HepG2 (cell line): Measurements from ENCODE around the gene DCP2. TPM values are rescaled to one million over a fixed set of nuclear protein-coding genes. Genes with fewer than 3 reads are reported as not detected.

Experiments used
- ATF7-NPFF ChIP-seq: sonication (generic); formaldehyde crosslinking; IDR thresholded peaks from 2 replicates; pipeline ENCODE4 v1.8.1; 2023; ENCODE audit warnings: mild to moderate bottlenecking, low read depth, missing genetic modification reagents, moderate library complexity
- FOXC1 ChIP-seq: sonication (generic); formaldehyde crosslinking; IDR thresholded peaks from 2 replicates; pipeline ENCODE4 v1.8.0; 2022; ENCODE audit warnings: mild to moderate bottlenecking, missing genetic modification reagents, borderline replicate concordance
- KDM5A ChIP-seq: fragments of 200-600 bp; sonication (generic); IDR thresholded peaks from 2 replicates; pipeline ENCODE4 v1.7.0; 2018; ENCODE audit warnings: antibody characterized with exemption, mild to moderate bottlenecking, low read length, borderline replicate concordance
- KMT2B ChIP-seq: IDR thresholded peaks from 2 replicates; pipeline ENCODE4 v1.6.1; 2016; ENCODE audit warnings: missing genetic modification reagents, missing compliant biosample characterization
- POLR2G ChIP-seq: fragments of 200-400 bp; formaldehyde crosslinking; IDR thresholded peaks from 2 replicates; pipeline ENCODE4 v1.6.1; 2018; ENCODE audit warnings: mild to moderate bottlenecking, low read depth, low read length, moderate library complexity
- SAFB2 ChIP-seq: sonication (generic); formaldehyde crosslinking; IDR thresholded peaks from 2 replicates; pipeline ENCODE4 v1.5.1; 2020; ENCODE audit warnings: missing genetic modification reagents, low read depth, mild to moderate bottlenecking, borderline replicate concordance
- SAP130 ChIP-seq: IDR thresholded peaks from 2 replicates; pipeline ENCODE4 v1.6.1; 2016; ENCODE audit warnings: low read depth
- SATB2 ChIP-seq: sonication (generic); formaldehyde crosslinking; IDR thresholded peaks from 2 replicates; pipeline ENCODE4 v1.5.0; 2020; ENCODE audit warnings: missing genetic modification reagents
- SMAD3 ChIP-seq: sonication (generic); formaldehyde crosslinking; IDR thresholded peaks from 2 replicates; pipeline ENCODE4 v1.4.0; 2020; ENCODE audit warnings: missing genetic modification reagents
- SRY ChIP-seq: sonication (generic); formaldehyde crosslinking; IDR thresholded peaks from 2 replicates; pipeline ENCODE4 v1.8.0; 2022; ENCODE audit warnings: mild to moderate bottlenecking, missing genetic modification reagents
- STAG1 ChIP-seq: sonication (generic); formaldehyde crosslinking; IDR thresholded peaks from 2 replicates; pipeline ENCODE4 v1.4.0; 2020; ENCODE audit warnings: missing genetic modification reagents
- TRAFD1 ChIP-seq: sonication (generic); formaldehyde crosslinking; IDR thresholded peaks from 2 replicates; pipeline ENCODE4 v1.5.1; 2020; ENCODE audit warnings: missing genetic modification reagents, mild to moderate bottlenecking, borderline replicate concordance
- YY1 ChIP-seq: IDR thresholded peaks from 2 replicates; pipeline ENCODE4 v1.6.1; 2011; ENCODE audit warnings: low read length, low read depth, moderate library complexity, mild to moderate bottlenecking; ENCODE audit not compliant: insufficient read depth, insufficient replicate concordance
- ZFP1 ChIP-seq: IDR thresholded peaks from 2 replicates; pipeline ENCODE4 v1.6.1; 2016
- ZNF136 ChIP-seq: sonication (generic); formaldehyde crosslinking; IDR thresholded peaks from 2 replicates; pipeline ENCODE4 v1.8.1; 2022; ENCODE audit warnings: low read depth, mild to moderate bottlenecking, moderate library complexity, missing genetic modification reagents
- ZNF263 ChIP-seq: sonication (generic); formaldehyde crosslinking; IDR thresholded peaks from 2 replicates; pipeline ENCODE4 v1.4.0; 2020; ENCODE audit warnings: missing genetic modification reagents
- ZNF3 ChIP-seq: IDR thresholded peaks from 2 replicates; pipeline ENCODE4 v1.7.0; 2017; ENCODE audit warnings: inconsistent platforms
- ZNF34 ChIP-seq: sonication (generic); formaldehyde crosslinking; IDR thresholded peaks from 2 replicates; pipeline ENCODE4 v1.4.0; 2020; ENCODE audit warnings: mild to moderate bottlenecking, missing genetic modification reagents, borderline replicate concordance
- ZNF709 ChIP-seq: sonication (generic); formaldehyde crosslinking; IDR thresholded peaks from 2 replicates; pipeline ENCODE4 v1.5.0; 2020; ENCODE audit warnings: mild to moderate bottlenecking, missing genetic modification reagents
- ZNF747 ChIP-seq: sonication (generic); formaldehyde crosslinking; IDR thresholded peaks from 2 replicates; pipeline ENCODE4 v1.8.1; 2023; ENCODE audit warnings: missing genetic modification reagents, mild to moderate bottlenecking, borderline replicate concordance
- polyA plus RNA-seq, 8 experiments: library from polyadenylated mRNA; depleted of rRNA in 3 of 8; stranded (reverse) in 7 of 8; unstranded in 1 of 8; fragments of >200 nt; fragmentation: Illumina TruSeq in 4 of 8; extraction: Trizol in 4 of 8; gene quantifications; 2 replicates each; pipeline versions ENCODE4 v1.2.1 to v1.2.3, GENCODE V29; 2011 to 2016; ENCODE audit warnings: low read depth in 4 of 8, missing spikeins in 1 of 8, mixed read lengths in 1 of 8; ENCODE audit not compliant: insufficient read depth in 1 of 8
- total RNA-seq, 5 experiments: library from RNA; depleted of rRNA; stranded (reverse); fragments of >200 nt; fragmentation: Illumina TruSeq; extraction: Trizol; gene quantifications; 2 replicates each; pipeline ENCODE4 v1.2.3, GENCODE V29; 2016; ENCODE audit warnings: low read depth in 1 of 5
- TF ChIP-seq, protein P1 (sequence below): sonication (generic); formaldehyde crosslinking; IDR thresholded peaks from 2 replicates; pipeline ENCODE4 v1.8.1; 2023; ENCODE audit warnings: mild to moderate bottlenecking, inconsistent platforms, moderate library complexity, missing genetic modification reagents, borderline replicate concordance
- TF ChIP-seq, protein P2 (sequence below): sonication (generic); formaldehyde crosslinking; IDR thresholded peaks from 2 replicates; pipeline ENCODE4 v1.4.0; 2020; ENCODE audit warnings: mild to moderate bottlenecking, missing genetic modification reagents

DCP2 gene
- total and polyA plus RNA-seq, 2 of the 13 experiments (the other 11 are each of a cell fraction or from before 2014, with no cell fraction given), result 16.2 to 63.4 TPM

DNA sequence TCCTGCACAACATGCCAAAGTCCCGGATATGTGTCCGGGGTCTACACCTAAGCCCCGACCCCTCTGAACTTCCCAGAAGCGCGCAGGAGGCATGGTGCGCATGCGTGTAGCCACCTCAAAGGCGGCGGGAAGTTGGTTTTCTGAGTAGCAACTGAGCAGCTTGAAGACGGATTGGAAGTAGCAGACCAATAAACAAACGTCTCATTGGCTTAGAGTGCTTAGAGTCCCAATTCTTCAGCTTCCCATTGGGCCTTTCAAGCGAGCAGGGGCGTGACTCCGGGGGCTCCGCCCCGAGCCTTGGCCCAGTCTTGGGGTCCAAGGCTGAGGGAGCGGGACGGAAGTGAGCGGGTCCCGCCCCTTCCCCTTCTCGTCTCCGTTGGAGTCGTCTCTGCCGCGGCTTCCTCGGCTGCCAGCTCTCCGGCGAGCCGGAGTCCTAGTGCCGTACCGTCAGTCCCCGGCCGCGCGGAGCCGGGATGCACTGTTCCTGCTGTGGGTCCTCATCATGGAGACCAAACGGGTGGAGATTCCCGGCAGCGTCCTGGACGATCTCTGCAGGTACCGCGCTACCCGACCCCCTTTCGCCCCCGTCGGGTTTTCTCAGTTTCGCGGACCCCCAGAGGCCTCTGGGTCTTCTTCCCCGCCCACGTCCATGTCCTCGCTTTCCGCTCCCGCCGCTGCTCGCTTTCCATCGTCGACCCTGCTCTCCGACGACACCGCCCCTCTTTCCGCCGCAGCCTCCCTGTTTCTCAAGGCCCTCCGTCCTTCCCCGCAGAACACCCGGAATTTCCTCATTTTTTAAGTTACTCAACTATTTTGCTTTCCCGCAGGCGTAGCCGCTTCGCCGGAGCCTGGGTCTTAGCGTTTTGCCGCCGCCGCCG lies at the start of gene DCP2 (continued):
- TF ChIP-seq ZNF709 (CRISPR knock-in tag), result peak; percentile 90
- no peak for TF ChIP-seq ZNF34
- peak; percentile 84 for TF ChIP-seq ATF7-NPFF (CRISPR knock-in tag)
- TF ChIP-seq, protein P1, sequence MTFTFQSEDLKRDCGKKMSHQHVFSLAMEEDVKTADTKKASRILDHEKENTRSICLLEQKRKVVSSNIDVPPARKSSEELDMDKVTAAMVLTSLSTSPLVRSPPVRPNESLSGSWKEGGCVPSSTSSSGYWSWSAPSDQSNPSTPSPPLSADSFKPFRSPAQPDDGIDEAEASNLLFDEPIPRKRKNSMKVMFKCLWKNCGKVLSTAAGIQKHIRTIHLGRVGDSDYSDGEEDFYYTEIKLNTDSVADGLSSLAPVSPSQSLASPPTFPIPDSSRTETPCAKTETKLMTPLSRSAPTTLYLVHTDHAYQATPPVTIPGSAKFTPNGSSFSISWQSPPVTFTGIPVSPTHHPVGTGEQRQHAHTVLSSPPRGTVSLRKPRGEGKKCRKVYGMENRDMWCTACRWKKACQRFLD (CRISPR knock-in tag), result peak; percentile 45; the same call in 1 of the 2 replicates
- TF ChIP-seq ZFP1, result peak; percentile 41; the same call in 1 of the 2 replicates
- peak; percentile 81; the same call in 1 of the 2 replicates for TF ChIP-seq ZNF747
- TF ChIP-seq KMT2B, result peak; percentile 69
- TF ChIP-seq KDM5A, result peak; percentile 75
- TF ChIP-seq POLR2G, result peak; percentile 82
- peak; percentile 41; the same call in 1 of the 2 replicates for TF ChIP-seq FOXC1
- TF ChIP-seq STAG1, result peak; percentile 7; the same call in 1 of the 2 replicates
- peak; percentile 7 for TF ChIP-seq YY1
- TF ChIP-seq SMAD3 (CRISPR knock-in tag), result peak; percentile 75; the same call in 1 of the 2 replicates
- peak; percentile 86 for TF ChIP-seq SAP130 (CRISPR knock-in tag)
- TF ChIP-seq, protein P2, sequence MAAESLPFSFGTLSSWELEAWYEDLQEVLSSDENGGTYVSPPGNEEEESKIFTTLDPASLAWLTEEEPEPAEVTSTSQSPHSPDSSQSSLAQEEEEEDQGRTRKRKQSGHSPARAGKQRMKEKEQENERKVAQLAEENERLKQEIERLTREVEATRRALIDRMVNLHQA (CRISPR knock-in tag), result no peak
- TF ChIP-seq SAFB2 (CRISPR knock-in tag), result no peak; the same call in 1 of the 2 replicates
- TF ChIP-seq ZNF263 (CRISPR knock-in tag), result no peak
- no peak for TF ChIP-seq ZNF136 (CRISPR knock-in tag)
- no peak; the same call in 1 of the 2 replicates for TF ChIP-seq SATB2
- peak; percentile 79; the same call in 1 of the 2 replicates for TF ChIP-seq SRY (CRISPR knock-in tag)
- TF ChIP-seq ZNF3 (CRISPR knock-in tag), result no peak
- no peak for TF ChIP-seq TRAFD1
